ENCODE results near the gene DCST2. TPM values are rescaled to one million over a fixed set of nuclear protein-coding genes. Genes with fewer than 3 reads are reported as not detected.

The DCST2 gene
- total RNA-seq = 0.30 to 0.36 TPM (median 0.36 TPM) in 3 replicates
- long read RNA-seq = 0 reads

GRCh38 chr1:155033524-155033923 lies at the start of gene DCST2, which contains the start of gene DCST1:
DCST2 (minus strand) TSS chr1:155033781; CDS start chr1:155033701, 80 bp downstream.
DCST1 (plus strand) TSS chr1:155033824; CDS start chr1:155034037, 213 bp downstream.
- Mint-ChIP-seq H3K9me3 (ENCODE audit: low read depth) (no peaks in the 10 kb centered on the region), H3K27me3 (ENCODE audit: low read depth) (peaks cover 1% of the 10 kb centered on the region), H3K4me3 (ENCODE audit: unreplicated experiment) (no peak within 1 kb of the TSS), H3K36me3 (ENCODE audit: low read depth) (no peaks in the 10 kb centered on the region), H3K4me1 (ENCODE audit: low read depth) (peaks cover 2% of the 10 kb centered on the region), H3K27ac (ENCODE audit: unreplicated experiment) (no peak within 1 kb of the TSS)
- DNase-seq (ENCODE audit: low spot score) = no peak
- TF ChIP-seq CTCF (IDR thresholded peaks at IDR 0.05) = no peak

GRCh38 chr1:155083052-155083541 lies 49.5 kb upstream of the DCST2 start:
- H3K4me3 Mint-ChIP-seq (ENCODE audit: unreplicated experiment) = no peak overlapping the region
- H3K27ac Mint-ChIP-seq (ENCODE audit: unreplicated experiment) = no peak overlapping the region
- TF ChIP-seq CTCF (IDR thresholded peaks at IDR 0.05) = no peak
- no peaks in the 10 kb centered on the region for H3K9me3 Mint-ChIP-seq (ENCODE audit: low read depth)
- no peak for DNase-seq (ENCODE audit: low spot score)
- H3K36me3 Mint-ChIP-seq (ENCODE audit: low read depth) = peaks cover 5% of the 10 kb centered on the region
- peaks cover 46% of the 10 kb centered on the region for H3K4me1 Mint-ChIP-seq (ENCODE audit: low read depth)
- H3K27me3 Mint-ChIP-seq (ENCODE audit: low read depth) = peaks cover 24% of the 10 kb centered on the region

GRCh38 chr1:155082301-155083051 lies 48.9 kb upstream of the DCST2 start:
- Mint-ChIP-seq H3K9me3 (ENCODE audit: low read depth) (no peaks in the 10 kb centered on the region), H3K27ac (ENCODE audit: unreplicated experiment) (no peak overlapping the region), H3K4me1 (ENCODE audit: low read depth) (peaks cover 44% of the 10 kb centered on the region), H3K4me3 (ENCODE audit: unreplicated experiment) (peak overlapping the region; percentile 16), H3K27me3 (ENCODE audit: low read depth) (peaks cover 24% of the 10 kb centered on the region), H3K36me3 (ENCODE audit: low read depth) (peaks cover 5% of the 10 kb centered on the region)
- no peak for DNase-seq (ENCODE audit: low spot score)
- no peak for TF ChIP-seq CTCF (IDR thresholded peaks at IDR 0.05)

- DNase-seq (ENCODE audit: low spot score) = no peak
- Mint-ChIP-seq H3K27me3 (ENCODE audit: low read depth) (peaks cover 24% of the 10 kb centered on the region), H3K36me3 (ENCODE audit: low read depth) (peaks cover 5% of the 10 kb centered on the region), H3K9me3 (ENCODE audit: low read depth) (no peaks in the 10 kb centered on the region), H3K4me3 (ENCODE audit: unreplicated experiment) (peak overlapping the region; percentile 61), H3K4me1 (ENCODE audit: low read depth) (peaks cover 38% of the 10 kb centered on the region), H3K27ac (ENCODE audit: unreplicated experiment) (no peak overlapping the region)
- TF ChIP-seq CTCF (IDR thresholded peaks at IDR 0.05) = no peak
Observed at GRCh38 chr1:155081472-155082300, 48.1 kb upstream of the DCST2 start.

Data from chondrocyte (in vitro differentiated cells).